Fibroblast of mammary gland (primary cell): Measurements from ENCODE around the gene KLHL29.

Experiments
- DNase-seq: peaks from one replicate; pipeline ENCODE4 v3.0.0-alpha.2; 2010; ENCODE audit warnings: low read depth
- H3K4me3 ChIP-seq: 2 replicates; pipeline ENCODE4 v1.5.1; 2011; ENCODE audit warnings: low read depth, mild to moderate bottlenecking, low read length, moderate library complexity; ENCODE audit not compliant: control insufficient read depth
- TF ChIP-seq, protein P1 (sequence below): conservative IDR thresholded peaks from 2 replicates; pipeline ENCODE4 v1.5.1; 2011; ENCODE audit warnings: low read depth, low read length, inconsistent platforms; ENCODE audit not compliant: control insufficient read depth, insufficient read depth

KLHL29 gene

DNA sequence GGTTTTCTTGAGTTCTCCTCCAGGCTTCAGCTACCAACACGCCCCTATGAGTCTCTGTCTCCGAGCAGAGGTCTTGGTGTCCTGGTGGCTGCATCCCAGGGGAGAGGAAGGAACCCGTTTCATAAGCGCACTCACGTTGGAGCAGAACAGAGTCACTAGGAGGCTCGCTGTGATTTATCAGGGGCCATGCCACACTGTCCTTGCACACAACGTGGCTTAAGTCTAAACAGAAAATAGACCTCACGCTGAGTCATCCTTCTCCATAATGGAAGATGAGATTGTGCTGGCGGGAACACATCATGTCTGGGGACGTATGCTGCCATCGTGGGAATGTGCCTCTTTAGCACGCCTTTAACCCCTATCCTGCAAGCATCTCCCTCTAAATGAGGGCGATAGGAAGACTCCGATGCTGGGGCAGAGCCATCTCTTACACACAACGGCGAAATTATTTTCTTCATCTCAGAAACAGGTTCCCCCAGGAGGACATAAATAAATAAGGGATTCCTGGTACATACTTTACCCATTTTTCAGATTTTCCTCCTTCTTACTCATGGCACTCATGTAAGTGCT, 211.4 kb downstream of the KLHL29 start:
- TF ChIP-seq, protein P1, sequence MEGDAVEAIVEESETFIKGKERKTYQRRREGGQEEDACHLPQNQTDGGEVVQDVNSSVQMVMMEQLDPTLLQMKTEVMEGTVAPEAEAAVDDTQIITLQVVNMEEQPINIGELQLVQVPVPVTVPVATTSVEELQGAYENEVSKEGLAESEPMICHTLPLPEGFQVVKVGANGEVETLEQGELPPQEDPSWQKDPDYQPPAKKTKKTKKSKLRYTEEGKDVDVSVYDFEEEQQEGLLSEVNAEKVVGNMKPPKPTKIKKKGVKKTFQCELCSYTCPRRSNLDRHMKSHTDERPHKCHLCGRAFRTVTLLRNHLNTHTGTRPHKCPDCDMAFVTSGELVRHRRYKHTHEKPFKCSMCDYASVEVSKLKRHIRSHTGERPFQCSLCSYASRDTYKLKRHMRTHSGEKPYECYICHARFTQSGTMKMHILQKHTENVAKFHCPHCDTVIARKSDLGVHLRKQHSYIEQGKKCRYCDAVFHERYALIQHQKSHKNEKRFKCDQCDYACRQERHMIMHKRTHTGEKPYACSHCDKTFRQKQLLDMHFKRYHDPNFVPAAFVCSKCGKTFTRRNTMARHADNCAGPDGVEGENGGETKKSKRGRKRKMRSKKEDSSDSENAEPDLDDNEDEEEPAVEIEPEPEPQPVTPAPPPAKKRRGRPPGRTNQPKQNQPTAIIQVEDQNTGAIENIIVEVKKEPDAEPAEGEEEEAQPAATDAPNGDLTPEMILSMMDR, result no peak
- peak; percentile 4 for DNase-seq
- H3K4me3 ChIP-seq, result no peak overlapping the region

DNA sequence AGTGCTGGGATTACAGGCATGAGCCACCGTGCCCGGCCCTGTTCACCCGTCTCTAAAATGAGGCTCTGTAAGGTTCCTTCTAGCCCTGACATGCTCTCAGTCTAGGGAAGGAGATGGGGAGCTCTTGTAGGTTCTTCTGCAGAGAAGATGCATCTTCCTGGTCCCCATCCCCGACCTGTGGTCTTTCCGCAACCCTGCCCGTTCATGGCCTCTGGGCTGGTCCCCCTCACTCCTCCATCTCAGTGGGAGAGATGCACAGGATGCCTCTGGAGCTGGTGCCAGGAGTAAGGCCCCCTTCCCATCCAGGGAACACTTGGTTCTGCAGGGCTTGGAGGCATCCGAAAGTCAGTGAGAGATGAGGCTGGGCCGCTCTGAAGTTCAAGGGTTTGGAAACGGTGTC, 212.7 kb downstream of the KLHL29 start:
- TF ChIP-seq, protein P1, result no peak
- H3K4me3 ChIP-seq, result no peak overlapping the region
- DNase-seq, result no peak

DNA sequence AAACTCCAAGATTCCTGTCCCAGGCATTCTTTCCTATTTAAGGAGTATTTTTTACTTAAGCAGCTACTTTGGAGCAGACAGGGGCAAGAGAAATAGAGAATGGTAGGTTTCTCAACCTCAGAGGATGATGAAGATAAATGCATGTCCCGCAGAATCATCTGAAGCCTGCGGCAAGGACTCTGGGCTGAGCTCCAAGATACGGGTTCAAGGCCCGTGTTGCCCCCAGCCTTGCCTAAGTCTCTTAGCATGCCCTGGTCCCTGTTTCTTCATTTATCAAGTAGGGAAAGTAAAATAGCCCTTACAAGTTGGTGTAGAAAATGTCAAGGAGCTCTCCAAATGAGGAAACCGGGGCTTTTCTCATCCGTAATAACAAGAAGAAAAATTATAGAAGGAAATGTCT, 214.0 kb downstream of the KLHL29 start:
- no peak for DNase-seq
- TF ChIP-seq, protein P1, result no peak
- no peak overlapping the region for H3K4me3 ChIP-seq

DNA sequence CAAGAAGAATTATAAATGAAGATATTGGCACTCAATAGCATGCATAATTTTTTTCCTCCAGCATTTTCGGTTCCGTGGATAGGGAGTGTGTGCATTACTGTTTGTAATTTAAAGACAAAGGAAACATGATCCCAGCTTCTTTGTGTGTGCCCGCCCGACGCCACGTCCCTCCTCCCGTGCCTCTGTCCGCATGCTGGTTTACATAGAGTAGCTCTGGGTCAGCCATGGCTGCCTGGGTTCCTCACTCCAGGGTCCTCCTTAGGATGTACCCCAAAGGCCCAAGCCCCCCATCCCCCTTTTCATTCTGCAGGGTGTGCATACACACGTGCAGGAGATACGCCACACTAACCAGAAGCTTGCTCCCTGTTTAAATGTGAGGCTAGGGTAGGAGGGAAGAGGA, 214.7 kb downstream of the KLHL29 start:
- no peak overlapping the region for H3K4me3 ChIP-seq
- no peak for DNase-seq
- TF ChIP-seq, protein P1, result no peak

DNA sequence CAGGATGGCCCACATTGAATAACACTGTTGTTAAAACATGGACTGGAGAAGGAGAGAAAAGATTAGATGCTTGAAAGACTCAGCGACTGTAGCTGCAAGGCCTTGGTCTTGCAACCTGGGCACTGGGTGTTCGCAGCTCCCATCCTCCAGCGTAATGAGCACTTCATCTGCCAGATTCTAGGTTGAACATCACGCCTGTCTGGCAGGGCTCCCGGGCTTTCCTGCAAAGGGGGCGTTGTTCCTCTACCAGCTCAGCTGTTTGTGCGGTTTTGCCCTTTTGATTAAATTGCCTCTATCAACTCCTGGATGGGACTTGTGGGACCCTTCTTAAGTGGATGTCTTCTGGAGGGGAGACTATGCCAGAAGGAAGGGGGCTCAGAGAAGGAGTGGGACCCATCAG, 215.4 kb downstream of the KLHL29 start:
- no peak overlapping the region for H3K4me3 ChIP-seq
- TF ChIP-seq, protein P1, result no peak
- peak; percentile 12 for DNase-seq

DNA sequence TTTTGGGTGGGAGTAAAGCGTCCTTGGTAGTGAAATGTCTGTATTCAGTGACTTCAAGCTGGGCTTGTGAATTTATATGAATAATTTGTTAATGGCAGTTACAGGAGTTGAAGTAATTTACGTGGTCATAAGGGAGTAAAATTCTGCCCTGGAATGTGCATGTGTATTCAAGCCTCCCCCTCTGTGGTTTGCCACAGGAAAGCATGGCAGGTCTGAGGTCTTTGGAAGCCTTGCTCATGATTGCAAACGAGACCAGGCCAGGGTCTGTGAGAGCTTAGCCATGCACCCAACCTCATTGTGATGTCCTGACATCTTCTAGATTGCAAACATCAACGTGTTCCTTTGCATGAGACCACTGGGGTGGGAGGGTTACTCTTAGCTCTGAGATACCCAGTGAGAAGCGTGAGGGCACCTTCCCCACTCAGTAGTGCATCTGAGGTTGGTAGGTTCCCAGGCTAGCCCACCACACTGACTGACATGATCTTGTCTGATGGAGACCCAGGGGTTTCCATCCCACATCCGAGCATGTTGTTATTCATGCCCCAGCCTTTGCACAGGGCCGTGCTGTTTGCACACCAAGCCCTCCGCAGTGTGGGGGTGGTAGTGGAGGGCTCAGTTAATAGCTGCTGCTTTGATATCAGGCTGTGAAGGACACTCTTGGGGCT, 216.5 kb downstream of the KLHL29 start:
- DNase-seq, result no peak
- no peak overlapping the region for H3K4me3 ChIP-seq
- TF ChIP-seq, protein P1, result no peak

DNA sequence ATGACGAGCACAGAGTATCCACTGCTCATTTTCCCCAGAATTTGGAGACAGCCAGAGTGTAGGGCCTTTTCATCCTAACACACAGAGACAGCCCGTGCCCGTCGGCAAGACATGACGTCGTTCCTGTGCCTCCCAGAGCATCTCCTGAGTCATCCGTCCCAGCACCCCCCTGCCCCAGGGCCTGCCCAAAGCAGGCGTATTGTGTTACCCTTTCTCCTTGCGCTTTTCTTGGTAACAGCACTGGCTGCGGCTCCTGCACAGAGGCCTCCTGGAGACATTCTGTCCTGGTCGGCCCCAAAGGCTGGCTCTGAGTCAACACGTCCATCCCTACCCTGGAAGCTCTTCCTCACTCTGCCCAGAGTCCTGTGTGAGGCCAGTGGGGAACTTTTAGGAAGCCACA, 217.1 kb downstream of the KLHL29 start:
- peak; percentile 66 for DNase-seq
- TF ChIP-seq, protein P1, result no peak
- no peak overlapping the region for H3K4me3 ChIP-seq
